Globus pallidus (tissue), 1 donor: ENCODE results near the gene CFAP161.

Experiments used
- DNase-seq: peaks from one replicate; pipeline ENCODE4 v3.0.0-alpha.2; 2015; ENCODE audit warnings: low spot score

CFAP161 gene

GRCh38 chr15:81133782-81134461 is at the start of gene CFAP161:
CFAP161 (plus strand) TSS chr15:81134270; CDS start chr15:81134330, 60 bp downstream.
- peak; percentile 80 for DNase-seq

- no peak for DNase-seq
Measured at GRCh38 chr15:81084716-81085115, 49.4 kb upstream of the CFAP161 start.

GRCh38 chr15:81085213-81085612 is 48.9 kb upstream of the CFAP161 start:
- no peak for DNase-seq

GRCh38 chr15:81085898-81086297 is 48.2 kb upstream of the CFAP161 start:
- no peak for DNase-seq

GRCh38 chr15:81087066-81087465 is 47.0 kb upstream of the CFAP161 start:
- no peak for DNase-seq

- no peak for DNase-seq
Measured at GRCh38 chr15:81087694-81088093, 46.4 kb upstream of the CFAP161 start.

- DNase-seq, result no peak
Measured at GRCh38 chr15:81088470-81089013, 45.5 kb upstream of the CFAP161 start.

GRCh38 chr15:81091889-81092558 is 42.0 kb upstream of the CFAP161 start:
- no peak for DNase-seq

- DNase-seq, result no peak
Measured at GRCh38 chr15:81092559-81092902, 41.5 kb upstream of the CFAP161 start.

GRCh38 chr15:81093961-81094360 is 40.1 kb upstream of the CFAP161 start:
- DNase-seq, result no peak

- DNase-seq, result no peak
Measured at GRCh38 chr15:81095690-81096365, 38.2 kb upstream of the CFAP161 start.

GRCh38 chr15:81096398-81096797 is 37.7 kb upstream of the CFAP161 start:
- DNase-seq, result no peak

GRCh38 chr15:81097116-81097889 is 36.8 kb upstream of the CFAP161 start:
- no peak for DNase-seq

- no peak for DNase-seq
Measured at GRCh38 chr15:81097890-81098280, 36.2 kb upstream of the CFAP161 start.

GRCh38 chr15:81098349-81098748 is 35.7 kb upstream of the CFAP161 start:
- no peak for DNase-seq

GRCh38 chr15:81098861-81099651 is 35.0 kb upstream of the CFAP161 start:
- DNase-seq, result no peak

- DNase-seq, result no peak
Measured at GRCh38 chr15:81101894-81102815, 31.9 kb upstream of the CFAP161 start.

GRCh38 chr15:81103857-81104256 is 30.2 kb upstream of the CFAP161 start:
- no peak for DNase-seq

- no peak for DNase-seq
Measured at GRCh38 chr15:81105545-81105944, 28.5 kb upstream of the CFAP161 start.

GRCh38 chr15:81106560-81106959 is 27.5 kb upstream of the CFAP161 start:
- peak; percentile 64 for DNase-seq
